GM18526 (cell line): Measurements from ENCODE around the gene DGKZ.

Experiments used
- POLR2A ChIP-seq: IDR thresholded peaks from 3 replicates; pipeline ENCODE4 v1.6.1; 2011; ENCODE audit not compliant: insufficient read length; ENCODE audit errors: extremely low read depth

The DGKZ gene

DNA sequence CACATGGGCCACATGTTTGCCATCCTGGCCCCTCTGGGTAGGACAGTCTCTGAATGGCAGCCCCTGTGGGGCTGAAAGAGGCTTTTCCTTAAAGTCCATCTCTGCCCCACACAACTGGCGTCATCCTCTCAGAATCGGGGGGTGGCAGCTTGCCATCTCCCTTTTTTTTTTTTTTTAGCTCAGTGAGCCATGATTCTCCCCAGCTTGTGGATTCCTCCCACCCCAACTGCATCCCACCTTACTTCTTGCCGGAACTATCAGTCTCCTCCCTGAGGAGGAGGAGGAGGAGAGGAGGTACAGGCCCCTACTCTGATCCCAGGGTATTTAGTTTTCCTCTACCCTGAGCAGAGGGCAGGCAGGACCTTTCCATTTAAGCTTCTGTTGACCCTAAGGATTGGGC, 3.4 kb downstream of the DGKZ start:
- TF ChIP-seq POLR2A, result no peak

DNA sequence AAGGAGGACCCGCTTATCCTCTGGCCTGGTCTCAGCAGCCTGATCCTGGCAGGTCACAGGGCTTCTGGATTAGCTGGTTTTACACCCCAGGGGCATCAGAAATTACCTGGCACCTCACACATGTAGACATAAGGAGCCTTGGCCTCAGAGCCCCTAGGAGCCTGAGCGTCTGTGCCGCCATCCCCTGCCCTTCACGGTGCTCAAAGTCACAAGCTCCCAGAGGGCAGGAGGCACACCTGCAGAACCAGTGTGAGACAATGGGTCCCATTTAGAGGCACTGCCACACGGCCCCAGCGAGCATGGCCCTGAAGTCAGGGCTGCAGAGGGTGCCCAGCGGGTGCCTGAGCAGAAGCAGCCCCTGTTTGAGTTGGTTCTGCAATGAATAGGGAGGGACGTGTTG, 3.9 kb downstream of the DGKZ start:
- no peak for TF ChIP-seq POLR2A

DNA sequence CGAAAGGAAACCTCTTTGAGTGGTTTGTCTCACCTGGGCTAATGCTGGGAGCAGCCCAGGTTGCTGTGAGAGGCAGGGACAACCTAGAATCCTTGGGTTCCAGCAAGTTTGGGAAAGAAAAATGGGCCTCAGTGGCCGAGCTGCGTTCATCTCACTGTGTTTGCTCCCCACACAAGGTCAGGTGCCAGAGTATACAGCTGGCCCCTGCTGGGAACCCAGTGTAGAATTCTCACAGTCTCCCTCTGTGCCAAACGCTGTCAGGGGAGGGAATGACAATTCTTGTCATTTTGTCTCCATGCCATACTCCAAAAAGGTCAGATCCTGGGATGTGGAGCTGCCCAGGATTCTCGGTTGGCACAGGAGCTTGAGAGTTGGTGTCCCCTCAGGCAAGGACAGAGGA, 4.3 kb downstream of the DGKZ start:
- TF ChIP-seq POLR2A, result no peak

DNA sequence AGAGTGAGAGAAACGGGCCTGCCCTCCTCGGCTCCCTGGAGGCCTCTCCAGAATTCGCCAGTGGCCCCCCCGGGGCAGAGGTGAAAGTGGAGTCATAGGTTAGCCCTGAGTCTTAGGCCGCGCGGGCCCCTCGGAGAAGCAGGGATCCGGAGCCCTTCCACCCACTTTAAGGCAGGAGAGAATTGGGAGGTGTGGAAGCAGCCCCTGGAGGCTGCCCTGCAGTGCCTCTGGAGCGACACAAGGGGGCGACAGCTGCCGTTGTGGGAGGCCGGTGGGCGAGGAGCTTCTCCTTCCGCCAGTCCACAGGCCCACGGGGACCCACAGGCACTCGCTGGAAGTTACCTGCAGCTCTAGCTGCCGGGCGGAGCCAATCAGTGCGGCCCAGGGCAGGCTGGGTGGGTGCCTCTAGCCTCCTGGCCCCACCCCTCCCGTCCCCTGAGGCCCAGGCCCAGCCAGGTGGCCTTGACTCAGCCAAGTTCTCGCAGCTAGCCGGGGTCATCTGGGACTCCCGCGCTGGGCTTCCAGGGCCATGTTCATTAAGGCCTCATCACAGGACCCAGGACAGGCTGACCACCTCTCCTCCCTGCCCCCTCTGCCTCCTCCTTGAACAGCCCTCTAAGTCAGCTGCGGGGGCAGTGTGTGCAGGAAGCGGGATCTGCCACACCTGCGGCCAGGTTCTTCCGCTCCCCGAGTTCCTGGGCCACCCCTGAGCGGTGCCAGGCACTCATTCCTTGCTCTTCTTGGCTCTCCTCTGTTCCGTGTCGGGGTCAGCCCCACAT, 5.0 kb downstream of the DGKZ start:
- no peak for TF ChIP-seq POLR2A

DNA sequence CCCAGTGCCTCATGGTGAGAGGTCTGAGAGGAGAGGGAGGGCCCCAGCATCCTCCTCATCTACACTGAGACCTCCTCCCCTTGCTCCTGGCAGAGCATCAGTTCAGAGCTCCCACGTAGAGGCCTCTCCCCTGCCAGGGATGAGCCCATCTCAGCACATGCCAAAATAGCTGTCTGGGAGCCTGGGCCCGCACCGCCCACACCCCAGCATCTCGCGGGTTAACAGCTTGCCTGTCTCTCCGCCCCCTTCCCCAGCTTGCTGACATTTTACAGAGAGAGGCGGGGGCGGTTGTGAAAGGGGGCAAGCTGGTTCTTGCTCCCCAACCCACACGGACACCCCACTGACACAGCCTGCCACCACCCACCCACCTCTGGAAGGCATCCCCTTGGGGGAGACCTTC, 6.4 kb downstream of the DGKZ start:
- no peak for TF ChIP-seq POLR2A

DNA sequence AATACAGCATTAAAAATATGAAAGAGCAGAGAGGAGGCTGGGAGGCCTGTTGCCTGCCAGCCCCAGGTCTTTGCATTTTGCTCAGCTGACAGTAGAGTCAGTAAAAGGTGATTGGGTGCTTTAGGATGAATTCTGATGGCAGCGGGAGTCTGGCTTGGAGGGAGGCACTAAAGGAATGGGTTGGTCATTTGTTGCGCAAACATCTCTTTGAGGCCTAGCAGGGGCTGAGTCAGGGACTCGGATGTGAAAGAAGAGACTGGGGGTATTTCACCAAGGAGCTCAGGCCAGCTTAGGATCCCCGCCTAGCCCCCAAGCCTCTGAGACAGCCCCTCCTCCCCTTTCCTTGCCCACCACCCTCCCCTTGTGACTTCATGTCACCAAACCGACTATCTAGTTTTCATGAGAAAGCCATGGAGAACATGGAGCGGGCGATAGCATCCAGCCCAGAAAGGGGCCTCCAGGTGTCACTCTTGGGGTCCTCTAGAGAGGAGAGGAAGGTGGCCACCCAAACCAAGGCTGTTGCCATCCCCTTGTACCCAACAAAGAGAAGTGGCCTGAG, 9.7 kb downstream of the DGKZ start:
- TF ChIP-seq POLR2A, result no peak

DNA sequence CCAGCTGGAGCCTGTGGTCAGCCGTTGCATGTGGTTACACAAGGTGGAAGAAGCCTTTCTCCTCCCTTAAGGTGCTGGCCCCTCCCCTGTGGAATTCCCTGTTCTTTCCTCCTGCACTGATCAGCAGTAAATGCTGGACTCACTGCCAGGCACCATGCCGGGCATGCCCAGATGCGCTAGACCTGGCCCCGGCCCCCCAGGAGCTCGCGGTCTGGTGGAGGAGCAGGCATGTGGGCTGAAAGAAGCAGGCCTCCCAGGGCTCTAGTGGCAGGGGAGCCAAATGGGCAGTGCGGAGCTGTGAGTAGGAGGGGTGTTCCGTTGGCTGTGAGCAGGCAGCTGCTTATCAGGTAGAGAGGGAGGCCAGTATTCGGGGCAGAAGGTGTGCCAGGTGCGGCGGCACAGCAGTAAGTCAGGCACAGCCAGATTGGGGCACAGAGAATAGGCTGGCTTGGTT, 10.2 kb downstream of the DGKZ start:
- no peak for TF ChIP-seq POLR2A

DNA sequence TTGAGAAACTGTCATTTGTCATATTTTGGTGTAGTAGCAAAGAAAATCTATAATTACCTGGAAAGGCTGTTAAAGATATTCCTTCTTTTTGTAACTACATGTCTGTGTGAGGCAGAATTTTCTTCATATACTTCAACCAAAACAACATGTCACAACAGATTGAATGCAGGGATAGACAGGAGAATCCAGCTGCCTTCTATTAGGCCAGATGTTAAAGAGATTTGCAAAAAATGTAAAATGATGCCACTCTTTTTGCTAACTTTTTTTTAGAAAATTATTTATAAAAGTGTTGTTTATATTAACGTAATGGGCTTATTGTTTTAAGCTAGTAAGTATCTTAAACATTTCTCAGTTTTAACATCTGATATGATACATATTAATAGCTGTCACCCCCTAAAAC, 12.7 kb downstream of the DGKZ start:
- TF ChIP-seq POLR2A, result no peak

DNA sequence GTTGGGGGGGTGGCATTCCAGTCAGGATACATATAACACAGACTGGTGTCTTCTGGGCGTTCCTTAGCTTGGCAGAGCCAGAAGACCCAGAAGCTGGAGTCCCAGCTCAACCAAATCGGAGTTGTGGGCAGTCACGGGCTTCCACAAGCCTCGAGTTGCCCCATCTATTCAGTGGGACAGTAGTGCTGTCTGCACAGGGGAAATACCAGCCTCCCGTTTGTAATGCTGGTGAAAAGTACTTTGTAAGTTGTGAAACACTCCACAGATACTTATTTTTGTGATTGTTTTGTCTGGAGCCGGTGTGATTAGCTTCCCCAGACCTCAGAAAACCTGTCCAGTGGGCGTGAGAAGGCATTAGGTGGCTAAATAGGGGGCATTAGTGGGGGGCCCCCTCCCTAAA, 13.6 kb downstream of the DGKZ start:
- TF ChIP-seq POLR2A, result no peak

DNA sequence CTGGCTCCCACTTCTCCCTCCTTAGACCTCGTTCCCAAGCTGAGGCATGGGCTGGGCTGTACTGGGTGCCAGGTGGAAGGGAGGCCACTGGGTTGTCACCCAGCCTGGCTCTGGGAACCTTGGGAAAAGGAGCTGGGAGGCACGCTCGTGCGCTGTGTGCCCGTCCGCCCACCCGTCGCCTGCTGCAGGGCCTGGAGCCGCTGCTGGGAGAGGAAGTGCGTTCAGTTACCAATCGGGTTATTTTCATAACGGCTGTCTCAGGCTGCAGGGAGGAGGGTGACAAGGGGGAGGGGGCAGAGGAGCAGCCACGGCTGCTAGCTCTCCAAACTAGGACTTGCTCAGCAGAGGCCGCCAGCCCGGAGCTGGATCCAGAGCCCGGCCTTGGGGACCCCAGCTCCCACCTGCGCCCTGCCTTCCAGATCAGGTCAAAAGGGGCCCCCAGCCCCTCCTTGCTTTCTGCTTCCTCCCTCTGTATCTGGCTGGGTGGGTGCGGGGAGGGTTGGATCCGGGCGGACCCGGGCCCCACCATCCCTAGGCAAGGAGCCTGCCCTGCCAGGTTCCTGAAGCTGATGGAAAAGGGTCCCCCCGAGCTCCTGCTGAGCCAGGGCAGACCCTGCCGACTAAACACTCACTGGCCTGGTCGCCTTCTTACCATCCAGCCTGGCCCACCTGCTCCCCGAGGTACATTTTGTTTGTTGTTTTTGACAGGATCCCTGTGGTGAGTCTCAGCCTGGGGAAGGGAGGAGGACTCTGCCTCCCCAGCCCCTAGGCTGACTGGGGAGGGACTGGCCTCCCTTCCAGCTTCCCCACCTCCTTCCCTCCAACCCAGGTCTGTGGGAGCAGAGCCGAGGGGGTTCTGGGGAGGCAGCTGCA, 14.3 kb downstream of the DGKZ start:
- TF ChIP-seq POLR2A, result peak; percentile 56

DNA sequence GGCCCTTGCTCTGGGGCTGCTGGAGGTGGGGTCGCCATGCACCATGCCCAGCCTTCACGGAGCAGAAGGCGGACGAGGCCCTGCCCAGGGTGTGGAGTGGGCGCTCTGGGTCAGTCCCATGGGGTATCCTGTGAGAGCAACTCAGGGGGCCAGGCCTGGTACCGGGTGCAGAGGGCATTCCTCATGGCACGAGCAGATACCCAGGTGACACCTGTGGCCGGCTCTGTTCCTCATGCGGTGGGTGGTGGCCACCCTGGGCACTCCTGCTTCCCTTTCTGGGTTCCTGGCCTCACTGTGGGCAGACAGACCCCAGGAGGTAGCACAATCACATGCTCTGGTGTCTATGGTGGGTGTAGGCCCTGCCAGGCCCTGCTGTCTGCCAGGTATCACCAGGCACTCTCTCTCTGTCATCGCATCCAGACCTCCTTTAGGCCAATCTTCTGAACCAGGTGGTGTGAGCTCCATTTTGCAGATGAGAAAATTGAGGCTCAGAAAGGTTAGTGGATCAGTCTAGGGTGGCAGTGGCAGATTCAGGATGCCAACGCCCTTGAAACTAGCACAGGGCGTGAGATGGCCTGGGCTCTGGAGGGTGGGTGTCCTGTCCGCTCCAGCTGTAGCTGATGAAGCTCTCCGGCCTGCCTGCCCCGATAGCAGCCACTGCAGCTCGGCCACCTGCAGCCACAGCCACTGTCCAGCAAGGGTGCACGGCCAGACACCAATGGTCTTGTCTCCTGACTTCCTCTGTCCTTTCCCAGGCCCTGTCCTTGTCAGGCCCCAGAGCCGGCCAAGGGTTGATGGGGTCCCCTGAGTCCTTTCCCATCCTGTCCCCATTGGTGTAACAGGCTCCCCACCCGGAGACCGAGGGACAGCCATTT, 15.1 kb downstream of the DGKZ start:
- no peak for TF ChIP-seq POLR2A

DNA sequence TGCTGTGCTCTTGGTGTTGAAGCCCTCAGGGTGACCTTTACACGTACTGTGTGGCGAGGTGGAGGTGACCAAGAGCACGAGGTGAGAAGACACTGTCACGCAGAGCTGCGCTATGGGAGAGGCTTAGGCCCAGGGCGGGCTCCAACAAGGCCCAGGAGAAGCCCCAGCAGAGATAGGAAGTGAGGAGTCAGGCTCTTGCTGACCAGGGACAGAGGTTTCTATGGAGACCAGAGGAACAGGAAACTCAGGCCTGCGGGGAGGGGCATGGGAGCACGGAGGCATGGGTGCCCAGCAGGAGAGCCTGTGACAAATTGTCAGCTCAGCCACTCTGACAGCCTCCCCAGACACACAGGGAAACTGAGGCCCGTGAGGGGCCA, 15.8 kb downstream of the DGKZ start:
- no peak for TF ChIP-seq POLR2A

DNA sequence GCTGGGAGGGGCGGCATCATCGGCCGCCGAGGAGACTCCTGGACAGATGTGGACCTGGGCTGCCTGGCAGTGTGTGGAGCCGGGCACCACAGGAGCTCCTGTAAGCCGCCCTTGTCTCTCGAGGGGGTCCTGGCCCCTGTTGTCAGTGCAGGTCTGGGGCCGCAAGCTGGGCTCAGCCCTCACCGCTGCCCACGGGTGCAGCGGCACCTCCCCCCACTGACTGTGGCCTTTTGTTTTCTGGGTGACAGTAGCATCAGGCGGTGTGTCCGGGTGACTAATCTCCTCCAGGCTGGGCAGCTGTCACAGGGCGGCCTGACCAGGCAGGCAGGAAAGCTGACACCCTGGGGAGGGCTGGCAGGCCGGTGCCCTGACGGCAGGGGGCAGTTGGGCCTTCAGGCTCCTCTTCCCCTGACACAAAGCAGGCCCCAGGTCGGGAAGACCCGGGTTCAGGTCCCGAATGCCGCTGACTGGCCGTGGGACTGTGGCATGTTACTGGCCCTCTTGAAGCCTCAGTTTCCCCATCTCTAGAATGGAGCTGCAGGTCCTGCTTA, 16.3 kb downstream of the DGKZ start:
- no peak for TF ChIP-seq POLR2A

DNA sequence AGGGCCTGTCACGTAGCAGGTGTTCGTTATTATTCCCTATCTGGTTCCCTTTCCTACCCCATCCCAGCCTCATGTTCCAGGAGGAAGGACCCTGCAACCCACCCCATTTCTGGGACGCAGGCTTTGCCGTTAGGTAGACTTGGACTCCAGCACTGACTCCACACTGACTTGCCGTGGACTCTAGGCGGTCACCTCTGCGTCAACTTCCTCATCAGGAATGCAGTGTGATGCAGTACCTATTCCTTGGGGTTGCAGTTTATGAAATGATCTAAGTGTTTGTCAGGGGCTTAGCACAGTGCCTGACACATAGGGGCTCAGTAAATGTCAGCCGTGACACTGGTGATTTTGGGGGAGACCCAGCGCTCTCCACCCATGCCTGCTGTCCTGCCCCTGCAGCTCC, 16.8 kb downstream of the DGKZ start:
- no peak for TF ChIP-seq POLR2A

DNA sequence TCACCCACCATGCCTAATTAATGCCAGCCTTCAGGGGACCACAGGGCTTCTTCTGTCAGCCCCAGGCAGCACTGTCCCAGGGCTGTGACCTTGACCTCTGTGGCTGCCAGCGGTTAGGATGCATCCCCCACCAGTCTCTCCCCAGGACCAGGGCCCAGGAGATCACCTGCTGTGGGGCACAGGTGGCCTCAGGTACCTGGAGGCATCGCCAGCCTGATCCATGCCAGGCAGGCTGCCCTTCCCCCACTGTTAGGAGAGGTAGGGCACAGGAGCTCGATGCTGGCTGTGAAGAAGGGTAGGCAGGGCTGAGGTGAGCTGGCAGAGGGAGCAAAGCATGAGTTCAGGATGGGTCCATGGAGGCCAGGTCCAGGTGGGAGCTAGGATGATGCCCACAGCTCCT, 17.5 kb downstream of the DGKZ start:
- no peak for TF ChIP-seq POLR2A

DNA sequence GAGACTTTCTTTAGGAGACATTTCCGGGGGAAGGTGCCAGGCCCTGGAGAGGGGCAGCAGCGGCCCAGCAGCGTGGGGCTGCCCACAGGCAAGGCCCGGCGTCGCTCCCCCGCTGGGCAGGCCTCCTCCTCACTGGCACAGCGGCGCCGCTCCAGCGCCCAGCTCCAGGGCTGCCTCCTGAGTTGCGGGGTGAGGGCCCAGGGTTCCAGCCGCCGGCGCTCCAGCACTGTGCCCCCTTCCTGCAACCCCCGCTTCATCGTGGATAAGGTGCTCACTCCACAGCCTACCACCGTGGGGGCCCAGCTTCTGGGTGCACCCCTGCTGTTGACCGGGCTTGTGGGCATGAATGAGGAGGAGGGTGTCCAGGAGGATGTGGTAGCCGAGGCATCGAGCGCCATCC, 19.0 kb downstream of the DGKZ start:
- no peak for TF ChIP-seq POLR2A
